Activated T-cell treated with anti-CD3 and anti-CD28 coated beads for 24 hours (primary cell): ENCODE measurements around the gene CBS.
"Not testable (repeated sequence)": the region's sequence is repeated elsewhere in the genome, so short reads cannot be mapped to it uniquely, and the experiment has no call there.

Experiments used
- DNase-seq: peaks from one replicate; pipeline ENCODE4 v3.0.0-alpha.2; 2020; ENCODE audit warnings: low read depth

Gene CBS

GRCh38 chr21:43024439-43025136, 51.0 kb downstream of the CBS start:
- no peak for DNase-seq

DNA sequence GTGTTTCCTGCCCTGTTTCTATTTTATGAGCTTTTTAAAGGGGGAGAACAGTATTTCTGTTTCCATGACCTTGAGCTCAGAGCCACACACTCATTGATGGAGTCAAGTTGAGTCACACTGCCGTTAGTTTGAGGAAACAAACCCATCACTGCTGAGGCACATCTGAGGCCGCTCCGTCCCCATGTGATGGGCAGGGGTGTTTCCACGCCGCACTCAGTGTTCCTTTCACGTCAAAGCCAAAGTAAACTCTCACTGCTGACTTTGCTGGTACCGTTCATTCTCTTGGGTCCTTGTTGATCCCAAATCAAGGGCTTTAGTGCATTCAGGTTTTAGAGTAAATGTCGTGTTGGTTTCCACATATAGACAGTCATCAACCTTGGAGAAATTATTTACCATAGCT, 52.5 kb downstream of the CBS start:
- DNase-seq, result no peak

GRCh38 chr21:43021756-43022600, 53.7 kb downstream of the CBS start:
- DNase-seq, result no peak

GRCh38 chr21:43021191-43021590, 54.4 kb downstream of the CBS start:
- no peak for DNase-seq

GRCh38 chr21:43020771-43021170, 54.9 kb downstream of the CBS start:
- no peak for DNase-seq

GRCh38 chr21:43020177-43020576, 55.5 kb downstream of the CBS start:
- no peak for DNase-seq

DNA sequence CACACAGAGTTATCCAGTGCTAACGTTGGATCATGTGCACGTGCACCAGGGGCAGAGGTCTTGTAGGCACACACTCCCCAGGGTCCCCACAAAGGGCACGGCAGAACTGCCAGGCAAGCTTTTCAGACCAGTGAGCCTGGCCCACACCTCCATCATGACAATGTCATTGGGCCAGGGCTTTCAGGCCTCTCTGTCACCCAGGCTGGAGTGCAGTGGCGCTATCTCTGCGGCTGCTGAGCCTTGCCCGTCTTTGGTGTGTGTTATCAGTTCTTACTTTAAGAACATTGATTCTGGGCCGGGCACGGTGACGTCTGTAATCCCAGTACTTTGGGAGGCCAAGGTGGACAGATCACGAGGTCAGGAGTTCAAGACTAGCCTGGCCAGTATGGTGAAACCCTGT, 57.1 kb downstream of the CBS start:
- DNase-seq, result no peak

DNA sequence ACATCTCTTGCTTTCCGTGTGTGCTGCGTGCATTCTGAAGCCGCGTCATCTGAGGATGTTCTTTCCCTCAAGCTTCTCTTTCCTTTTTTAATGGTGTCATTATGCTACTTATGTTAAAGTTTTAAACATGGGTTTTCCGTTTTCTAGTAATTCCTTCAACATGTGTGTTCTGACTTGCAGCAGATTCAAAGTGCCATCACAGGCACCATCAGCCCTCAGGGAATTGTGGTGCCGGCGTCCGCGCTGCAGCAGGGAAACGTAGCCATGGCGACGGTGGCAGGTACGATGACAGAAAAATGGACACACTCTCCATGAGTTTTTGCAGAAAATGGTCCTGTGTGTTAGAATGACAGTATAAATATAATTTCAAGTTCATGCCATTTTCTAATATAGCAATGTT, 58.9 kb downstream of the CBS start:
- DNase-seq, result no peak

GRCh38 chr21:43015906-43016540, 59.6 kb downstream of the CBS start:
- no peak for DNase-seq

DNA sequence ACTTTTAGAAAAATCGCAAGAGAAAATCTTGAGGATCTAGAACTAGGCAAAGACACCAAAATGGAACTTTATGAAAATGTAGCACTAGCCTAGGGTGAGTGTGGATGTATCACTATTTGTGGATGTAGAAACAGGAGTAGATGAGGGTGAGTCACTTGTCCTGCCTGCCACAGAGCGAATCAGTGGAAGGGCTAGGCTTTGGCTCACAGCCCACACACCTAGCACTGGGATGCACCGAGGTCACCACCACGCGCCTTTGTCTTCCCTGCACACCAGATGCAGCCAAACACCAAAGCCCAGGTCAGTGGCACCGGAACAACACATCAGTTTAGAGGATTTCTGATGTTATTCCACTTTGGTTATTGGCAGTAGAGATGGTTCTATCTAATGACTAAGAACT, 63.0 kb downstream of the CBS start:
- no peak for DNase-seq

- DNase-seq, result no peak
Measured at GRCh38 chr21:43006874-43007208, 68.8 kb downstream of the CBS start.

GRCh38 chr21:43006051-43006873, 69.4 kb downstream of the CBS start:
- DNase-seq, result not testable (repeated sequence)

DNA sequence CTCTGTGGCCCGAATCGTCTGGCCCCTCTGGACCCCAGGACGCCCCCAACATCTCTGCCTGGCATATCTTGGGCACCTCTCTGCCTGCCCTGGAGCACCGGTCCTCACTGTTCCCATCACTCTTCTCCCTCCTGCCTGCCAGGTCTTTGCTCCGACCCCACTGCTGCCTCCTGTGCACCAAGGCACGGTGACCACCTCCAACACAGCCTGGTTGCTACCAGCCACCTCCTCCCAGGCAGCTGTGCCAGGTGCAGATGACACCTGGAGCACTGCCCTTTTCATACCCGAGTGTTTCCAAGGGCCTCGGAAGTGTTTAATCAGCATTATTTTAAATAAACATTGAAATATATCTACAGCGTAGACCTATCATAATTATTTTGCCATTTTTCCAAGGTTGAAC, 70.0 kb downstream of the CBS start:
- DNase-seq, result no peak

GRCh38 chr21:43004926-43005325, 70.7 kb downstream of the CBS start:
- no peak for DNase-seq
